ENCODE data around the gene WWOX. TPM values are rescaled to one million over a fixed set of nuclear protein-coding genes. Genes with fewer than 3 reads are reported as not detected.

Gene WWOX
- total and polyA plus RNA-seq, 4 donors = 5.4 to 61.5 (median 18.4) TPM

DNA sequence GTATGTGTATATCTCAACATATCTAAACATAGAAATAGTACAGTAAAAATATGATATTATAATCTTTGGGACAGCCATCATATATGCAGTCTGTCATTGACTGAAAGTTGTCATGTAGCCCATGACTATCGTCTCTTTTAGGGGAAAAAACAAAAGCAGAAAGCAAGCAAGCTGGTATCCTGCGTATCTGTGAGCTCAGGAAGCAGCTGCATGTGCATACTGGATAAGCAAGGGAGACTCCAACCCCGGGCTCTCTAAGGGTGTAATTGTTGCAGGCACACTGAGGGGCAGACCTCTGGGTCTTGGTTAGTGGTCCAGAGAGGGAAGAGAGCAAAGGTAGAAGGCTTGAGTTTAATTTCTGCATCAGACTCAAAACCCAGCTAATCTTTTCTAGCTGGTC is 920.0 kb downstream of the WWOX start:
- TF ChIP-seq, protein P1, sequence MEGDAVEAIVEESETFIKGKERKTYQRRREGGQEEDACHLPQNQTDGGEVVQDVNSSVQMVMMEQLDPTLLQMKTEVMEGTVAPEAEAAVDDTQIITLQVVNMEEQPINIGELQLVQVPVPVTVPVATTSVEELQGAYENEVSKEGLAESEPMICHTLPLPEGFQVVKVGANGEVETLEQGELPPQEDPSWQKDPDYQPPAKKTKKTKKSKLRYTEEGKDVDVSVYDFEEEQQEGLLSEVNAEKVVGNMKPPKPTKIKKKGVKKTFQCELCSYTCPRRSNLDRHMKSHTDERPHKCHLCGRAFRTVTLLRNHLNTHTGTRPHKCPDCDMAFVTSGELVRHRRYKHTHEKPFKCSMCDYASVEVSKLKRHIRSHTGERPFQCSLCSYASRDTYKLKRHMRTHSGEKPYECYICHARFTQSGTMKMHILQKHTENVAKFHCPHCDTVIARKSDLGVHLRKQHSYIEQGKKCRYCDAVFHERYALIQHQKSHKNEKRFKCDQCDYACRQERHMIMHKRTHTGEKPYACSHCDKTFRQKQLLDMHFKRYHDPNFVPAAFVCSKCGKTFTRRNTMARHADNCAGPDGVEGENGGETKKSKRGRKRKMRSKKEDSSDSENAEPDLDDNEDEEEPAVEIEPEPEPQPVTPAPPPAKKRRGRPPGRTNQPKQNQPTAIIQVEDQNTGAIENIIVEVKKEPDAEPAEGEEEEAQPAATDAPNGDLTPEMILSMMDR (IDR thresholded peaks at IDR 0.05; ENCODE audit: control extremely low read depth, extremely low read depth) = no peak
- no peaks in the 10 kb centered on the region for H3K27me3 ChIP-seq (ENCODE audit: control insufficient read depth in 3 of 3, insufficient read depth in 3 of 3, low read length in 2 of 3)
- WGBS, 2 donors = 31 to 48% methylated on average over 3 of the region's 3 CpGs
- no peaks in the 10 kb centered on the region for H3K4me1 ChIP-seq (ENCODE audit: control insufficient read depth in 5 of 5, insufficient read depth in 5 of 5, low read length in 5 of 5)
- no peak overlapping the region for H3K27ac ChIP-seq (ENCODE audit: low read depth in 1 of 2, low read length in 1 of 2)
- ATAC-seq (ENCODE audit: insufficient read depth, low FRiP score) (no peak), DNase-seq (no peak)
- no peaks in the 10 kb centered on the region for H3K9me3 ChIP-seq (ENCODE audit: control insufficient read depth in 4 of 4, insufficient read depth in 3 of 4, low read length in 3 of 4)
- H3K4me3 ChIP-seq = no peak overlapping the region
- H3K9ac ChIP-seq (ENCODE audit: insufficient read depth in 1 of 2, low read length in 2 of 2) = no peak overlapping the region
- H3K36me3 ChIP-seq (ENCODE audit: control insufficient read depth in 4 of 4, insufficient read depth in 4 of 4, low read length in 4 of 4) = no peaks in the 10 kb centered on the region

DNA sequence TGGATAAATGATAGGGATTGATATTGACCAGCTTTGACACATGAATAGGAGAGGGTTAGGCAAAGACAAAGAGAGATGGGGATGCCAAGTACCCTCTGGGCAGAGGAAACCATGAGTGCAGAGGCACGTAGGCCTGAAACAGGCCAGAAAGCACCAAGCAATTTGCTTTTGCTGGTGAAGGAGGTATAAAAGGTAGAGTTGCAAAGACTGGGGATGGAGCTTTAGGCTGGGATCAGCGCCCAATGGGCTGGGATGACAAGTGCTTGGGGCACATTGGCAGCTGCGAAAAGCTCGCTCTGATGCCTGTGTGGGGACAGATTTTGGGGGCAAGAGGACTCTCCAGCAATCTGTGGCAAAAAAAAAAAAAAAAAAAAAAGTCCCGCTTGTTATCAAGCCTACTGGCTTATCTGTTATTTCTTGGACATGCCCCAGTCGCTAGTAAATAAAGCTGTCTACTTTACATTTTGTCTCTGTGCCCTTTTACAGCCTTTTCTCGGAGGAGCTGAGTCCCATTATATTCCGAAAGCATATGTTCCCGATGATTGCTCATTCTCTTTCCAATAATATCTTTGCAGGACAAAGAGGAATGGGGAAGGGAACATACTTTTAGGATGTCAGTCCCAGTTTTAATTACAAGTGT is 922.7 kb downstream of the WWOX start:
- H3K4me1 ChIP-seq (ENCODE audit: control insufficient read depth in 5 of 5, insufficient read depth in 5 of 5, low read length in 5 of 5) = peaks cover 0 to 2% (median 0%) of the 10 kb centered on the region in 5 donors
- WGBS, 2 donors = 92 to 96% methylated on average over 9 of the region's 9 CpGs
- H3K9me3 ChIP-seq (ENCODE audit: control insufficient read depth in 4 of 4, insufficient read depth in 3 of 4, low read length in 3 of 4) = no peaks in the 10 kb centered on the region
- no peak overlapping the region for H3K27ac ChIP-seq (ENCODE audit: low read depth in 1 of 2, low read length in 1 of 2)
- no peak overlapping the region for H3K4me3 ChIP-seq
- no peak for ATAC-seq (ENCODE audit: insufficient read depth, low FRiP score)
- no peak for DNase-seq
- H3K9ac ChIP-seq (ENCODE audit: insufficient read depth in 1 of 2, low read length in 2 of 2) = no peak overlapping the region
- TF ChIP-seq, protein P1 (IDR thresholded peaks at IDR 0.05; ENCODE audit: control extremely low read depth, extremely low read depth) = no peak
- H3K27me3 ChIP-seq (ENCODE audit: control insufficient read depth in 3 of 3, insufficient read depth in 3 of 3, low read length in 2 of 3) = no peaks in the 10 kb centered on the region
- H3K36me3 ChIP-seq (ENCODE audit: control insufficient read depth in 4 of 4, insufficient read depth in 4 of 4, low read length in 4 of 4) = no peaks in the 10 kb centered on the region

DNA sequence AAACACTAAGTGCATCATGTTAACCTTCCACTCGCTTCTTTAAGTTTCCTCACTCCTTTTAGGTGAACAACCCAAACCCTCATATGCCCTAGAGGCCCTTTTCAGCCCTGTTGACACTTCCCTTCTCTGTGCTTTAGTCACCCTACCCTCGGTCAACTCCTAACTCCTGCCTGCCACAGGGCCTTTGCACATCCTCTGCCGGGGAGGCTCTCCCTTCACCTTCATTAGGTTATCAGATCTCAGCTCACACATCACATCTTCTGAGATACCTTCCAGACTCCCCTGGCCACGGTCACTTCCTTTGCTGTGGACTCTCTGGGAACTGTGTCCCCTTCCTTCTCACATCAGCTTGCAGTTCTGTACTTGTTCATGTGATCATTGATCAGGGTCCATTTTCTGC is 926.7 kb downstream of the WWOX start:
- H3K9me3 ChIP-seq (ENCODE audit: control insufficient read depth in 4 of 4, insufficient read depth in 3 of 4, low read length in 3 of 4) = no peaks in the 10 kb centered on the region
- H3K9ac ChIP-seq (ENCODE audit: insufficient read depth in 1 of 2, low read length in 2 of 2) = no peak overlapping the region
- no peak for DNase-seq
- peaks cover 0 to 2% (median 0%) of the 10 kb centered on the region in 5 donors for H3K4me1 ChIP-seq (ENCODE audit: control insufficient read depth in 5 of 5, insufficient read depth in 5 of 5, low read length in 5 of 5)
- TF ChIP-seq, protein P1 (IDR thresholded peaks at IDR 0.05; ENCODE audit: control extremely low read depth, extremely low read depth) = no peak
- 96 to 98% methylated on average over 4 of the region's 4 CpGs for WGBS, 2 donors
- ATAC-seq (ENCODE audit: insufficient read depth, low FRiP score) = no peak
- H3K4me3 ChIP-seq = no peak overlapping the region
- H3K36me3 ChIP-seq (ENCODE audit: control insufficient read depth in 4 of 4, insufficient read depth in 4 of 4, low read length in 4 of 4) = no peaks in the 10 kb centered on the region
- no peaks in the 10 kb centered on the region for H3K27me3 ChIP-seq (ENCODE audit: control insufficient read depth in 3 of 3, insufficient read depth in 3 of 3, low read length in 2 of 3)
- no peak overlapping the region for H3K27ac ChIP-seq (ENCODE audit: low read depth in 1 of 2, low read length in 1 of 2)

DNA sequence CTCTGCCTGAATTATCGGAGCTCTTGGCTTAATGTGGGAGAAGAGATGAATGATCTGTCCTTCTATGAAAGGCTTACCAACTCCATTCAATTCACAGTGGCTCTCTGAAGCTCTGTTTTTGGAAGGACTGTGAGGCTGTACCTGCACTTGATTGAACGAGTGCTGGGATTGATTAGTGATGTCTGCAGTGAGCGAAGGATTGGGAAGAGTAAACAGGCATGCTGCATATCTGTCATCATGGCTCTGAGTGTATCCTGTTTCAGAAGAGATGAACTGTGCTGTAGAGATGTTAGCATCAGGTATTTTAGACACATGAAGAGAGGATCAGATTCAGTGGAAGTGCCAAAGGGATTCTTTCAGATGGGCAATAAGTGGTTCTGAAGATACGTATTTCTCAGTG is 937.1 kb downstream of the WWOX start:
- ATAC-seq (ENCODE audit: insufficient read depth, low FRiP score) = no peak
- TF ChIP-seq, protein P1 (IDR thresholded peaks at IDR 0.05; ENCODE audit: control extremely low read depth, extremely low read depth) = no peak
- Histone ChIP-seq H3K27ac (ENCODE audit: low read depth in 1 of 2, low read length in 1 of 2) (no peak overlapping the region), H3K4me1 (ENCODE audit: control insufficient read depth in 5 of 5, insufficient read depth in 5 of 5, low read length in 5 of 5) (peaks cover 0 to 4% (median 0%) of the 10 kb centered on the region in 5 donors), H3K9me3 (ENCODE audit: control insufficient read depth in 4 of 4, insufficient read depth in 3 of 4, low read length in 3 of 4) (no peaks in the 10 kb centered on the region), H3K4me3 (no peak overlapping the region), H3K36me3 (ENCODE audit: control insufficient read depth in 4 of 4, insufficient read depth in 4 of 4, low read length in 4 of 4) (no peaks in the 10 kb centered on the region), H3K9ac (ENCODE audit: insufficient read depth in 1 of 2, low read length in 2 of 2) (no peak overlapping the region), H3K27me3 (ENCODE audit: control insufficient read depth in 3 of 3, insufficient read depth in 3 of 3, low read length in 2 of 3) (no peaks in the 10 kb centered on the region)
- DNase-seq = no peak
- WGBS, 2 donors = 96 to 97% methylated on average over 4 of the region's 4 CpGs
